Kidney (tissue), 22 donors: ENCODE data around the gene SMIM43. TPM values are rescaled to one million over a fixed set of nuclear protein-coding genes. Genes with fewer than 3 reads are reported as not detected.

Experiments used
- DNase-seq, 5 donors: peaks; one replicate each; pipeline ENCODE4 v3.0.0-alpha.2; 2013 to 2020
- FAIRE-seq: peaks from 2 replicates; lab custom pipeline; 2012; peaks lifted over from hg19 to GRCh38; lab: Jason Lieb, UNC
- H3K27ac ChIP-seq, 2 donors: one replicate each; pipeline ENCODE4 v1.7.0; 2013; ENCODE audit warnings: low read depth in 2 of 2, low read length in 2 of 2, inconsistent platforms in 1 of 2
- H3K27me3 ChIP-seq: one replicate; pipeline ENCODE4 v1.7.1; 2013; ENCODE audit warnings: low read length, inconsistent platforms; ENCODE audit not compliant: control insufficient read depth, insufficient read depth
- H3K36me3 ChIP-seq, 3 donors: one replicate each; pipeline versions ENCODE4 v1.7.0 to v1.7.1; 2013; ENCODE audit warnings: low read length in 3 of 3, control low read depth in 1 of 3, inconsistent platforms in 1 of 3; ENCODE audit not compliant: insufficient read depth in 3 of 3, control insufficient read depth in 2 of 3
- H3K4me1 ChIP-seq, 3 donors: one replicate each; pipeline versions ENCODE4 v1.7.0 to v1.7.1; 2013; ENCODE audit warnings: low read length in 3 of 3, inconsistent platforms in 1 of 3, low read depth in 1 of 3; ENCODE audit not compliant: control insufficient read depth in 2 of 3, insufficient read depth in 2 of 3
- H3K4me3 ChIP-seq, 3 donors: one replicate each; pipeline versions ENCODE4 v1.7.0 to v1.8.1; 2013; ENCODE audit warnings: low read length in 3 of 3, control low read depth in 1 of 3, inconsistent platforms in 1 of 3
- H3K9ac ChIP-seq, 3 donors: one replicate each; pipeline versions ENCODE4 v1.7.0 to v1.7.1; 2013; ENCODE audit warnings: low read length in 3 of 3, control low read depth in 1 of 3, inconsistent platforms in 1 of 3
- H3K9me3 ChIP-seq, 3 donors: one replicate each; pipeline versions ENCODE4 v1.7.0 to v1.7.1; 2013; ENCODE audit warnings: low read length in 3 of 3, control low read depth in 1 of 3, inconsistent platforms in 1 of 3; ENCODE audit not compliant: control insufficient read depth in 2 of 3, insufficient read depth in 1 of 3
- intact Hi-C: fragments of 100-400 bp; cut with DNase I; formaldehyde crosslinking; loops from one replicate; pipeline ENCODE4 v1.11.1; 2022
- long read RNA-seq, 10 donors: library from polyadenylated mRNA in 1 of 10; unstranded in 1 of 10; transcript quantifications; one replicate each; pipeline ENCODE4 v2.0.0 and lab custom pipeline, GENCODE V29; 2021 to 2026
- polyA plus RNA-seq: library from polyadenylated mRNA; stranded (reverse); fragments of 350-450 nt; fragmentation: Illumina TruSeq; extraction: RNeasy Lipid Tissue Mini Kit (QIAGEN cat#74804); gene quantifications from one replicate; pipeline ENCODE4 v1.2.3, GENCODE V29; 2014; ENCODE audit warnings: low read depth, low replicate concordance; ENCODE audit not compliant: insufficient read depth
- total RNA-seq: library from RNA; stranded (reverse); fragmentation: NEBNext Ultra II Directional; extraction: Animal tissue kit (Norgen Biotek cat#: 25700); gene quantifications from one replicate; pipeline ENCODE4 v1.2.1, GENCODE V29; 2021
- TF ChIP-seq, protein P1 (sequence below): IDR thresholded peaks from 3 replicates; pipeline ENCODE4 v1.5.1; 2012; ENCODE audit warnings: mild to moderate bottlenecking, moderate library complexity, borderline replicate concordance; ENCODE audit not compliant: insufficient read depth; ENCODE audit errors: extremely low read depth
- donor health status: control.
- donor health status: control.
- donor health status: control.
- donor health status: control.
- donor health status: control.
- donor health status: DM: yes; HTN: yes; CAD: no.
- donor health status: Normal renal cell carcinoma (clear cell type).

SMIM43 gene
- total RNA-seq (not detected), polyA plus RNA-seq (not detected)
- long read RNA-seq, donor 1, result 0 reads
- long read RNA-seq, donor 2, result 0 reads
- long read RNA-seq, donor 3, result 0 reads
- long read RNA-seq, donor 4, partial matches to known transcripts, result 29 of 47 reads
- long read RNA-seq, donor 4, other reads (novel, unspliced or antisense), result 18 of 47 reads
- long read RNA-seq, donor 5, result 0 reads
- long read RNA-seq, donor 6, result 0 reads
- long read RNA-seq, donor 7, result 0 reads
- long read RNA-seq, donor 8, result 0 reads
- long read RNA-seq, donor 9, result 0 reads
- long read RNA-seq, donor 10, result 0 reads

- TF ChIP-seq, protein P1, sequence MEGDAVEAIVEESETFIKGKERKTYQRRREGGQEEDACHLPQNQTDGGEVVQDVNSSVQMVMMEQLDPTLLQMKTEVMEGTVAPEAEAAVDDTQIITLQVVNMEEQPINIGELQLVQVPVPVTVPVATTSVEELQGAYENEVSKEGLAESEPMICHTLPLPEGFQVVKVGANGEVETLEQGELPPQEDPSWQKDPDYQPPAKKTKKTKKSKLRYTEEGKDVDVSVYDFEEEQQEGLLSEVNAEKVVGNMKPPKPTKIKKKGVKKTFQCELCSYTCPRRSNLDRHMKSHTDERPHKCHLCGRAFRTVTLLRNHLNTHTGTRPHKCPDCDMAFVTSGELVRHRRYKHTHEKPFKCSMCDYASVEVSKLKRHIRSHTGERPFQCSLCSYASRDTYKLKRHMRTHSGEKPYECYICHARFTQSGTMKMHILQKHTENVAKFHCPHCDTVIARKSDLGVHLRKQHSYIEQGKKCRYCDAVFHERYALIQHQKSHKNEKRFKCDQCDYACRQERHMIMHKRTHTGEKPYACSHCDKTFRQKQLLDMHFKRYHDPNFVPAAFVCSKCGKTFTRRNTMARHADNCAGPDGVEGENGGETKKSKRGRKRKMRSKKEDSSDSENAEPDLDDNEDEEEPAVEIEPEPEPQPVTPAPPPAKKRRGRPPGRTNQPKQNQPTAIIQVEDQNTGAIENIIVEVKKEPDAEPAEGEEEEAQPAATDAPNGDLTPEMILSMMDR, result no peak
- peak within 1 kb of the TSS in 1 of 3 donors; percentile 14 for H3K9ac ChIP-seq
- peak; percentile 41 to 69 (median 58) for DNase-seq
These were observed at the start of gene SMIM43 for GRCh38 chr4:121764702-121765367. Gene SMIM43 (minus strand): TSS chr4:121765164. CDS start chr4:121765105, 59 bp downstream.

GRCh38 chr4:121814756-121815155 is 49.8 kb upstream of the SMIM43 start:
- FAIRE-seq (no peak), DNase-seq (no peak)
- Histone ChIP-seq H3K4me1 (no peaks in the 10 kb centered on the region), H3K4me3 (no peak overlapping the region), H3K27me3 (no peaks in the 10 kb centered on the region), H3K27ac (no peak overlapping the region), H3K9ac (no peak overlapping the region), H3K36me3 (peaks cover 7 to 22% (median 12%) of the 10 kb centered on the region in 3 donors), H3K9me3 (no peaks in the 10 kb centered on the region)
- intact Hi-C loops, result no loop called here
- TF ChIP-seq, protein P1, result no peak

More at GRCh38 chr4:121764702-121765367, at the start of gene SMIM43:
- H3K27ac ChIP-seq, result no peak within 1 kb of the TSS
- peaks cover 15% of the 10 kb centered on the region for H3K27me3 ChIP-seq
- H3K36me3 ChIP-seq, result no peaks in the 10 kb centered on the region
- H3K9me3 ChIP-seq, result no peaks in the 10 kb centered on the region
- H3K4me3 ChIP-seq, result peak within 1 kb of the TSS in 1 of 3 donors; percentile 4
- intact Hi-C loops, result no loop called here
- FAIRE-seq, result no peak
- H3K4me1 ChIP-seq, result no peaks in the 10 kb centered on the region

DNA sequence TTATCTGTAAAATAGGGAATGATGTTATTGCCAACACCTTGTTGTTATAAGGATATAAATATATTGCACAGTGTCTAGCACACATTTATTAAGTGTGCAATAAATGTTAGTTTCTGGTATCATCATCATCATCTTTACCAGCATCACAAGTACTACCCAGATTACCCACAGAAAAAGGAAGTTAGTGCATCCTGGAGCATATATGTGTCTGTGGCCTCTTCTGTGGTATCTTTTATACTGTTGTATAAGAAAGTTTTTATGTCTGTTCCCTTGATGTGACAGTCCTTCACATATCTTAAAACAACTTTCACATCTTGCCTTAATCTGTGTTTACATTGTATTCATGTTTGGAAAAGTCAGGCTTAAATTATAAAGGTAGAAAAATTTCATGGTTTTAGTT is 46.2 kb upstream of the SMIM43 start:
- Histone ChIP-seq H3K4me1 (no peaks in the 10 kb centered on the region), H3K9me3 (no peaks in the 10 kb centered on the region), H3K4me3 (no peak overlapping the region), H3K9ac (no peak overlapping the region), H3K36me3 (peaks cover 5 to 22% (median 9%) of the 10 kb centered on the region in 3 donors), H3K27me3 (no peaks in the 10 kb centered on the region), H3K27ac (no peak overlapping the region)
- FAIRE-seq (no peak), DNase-seq (no peak)
- intact Hi-C loops, result no loop called here
- TF ChIP-seq, protein P1, result no peak
